ENCODE data around the gene ASIC1. TPM values are rescaled to one million over a fixed set of nuclear protein-coding genes. Genes with fewer than 3 reads are reported as not detected.

ASIC1 gene
- total and polyA plus RNA-seq, 2 donors from 2014 or later, result 0.99 to 1.6 TPM

DNA sequence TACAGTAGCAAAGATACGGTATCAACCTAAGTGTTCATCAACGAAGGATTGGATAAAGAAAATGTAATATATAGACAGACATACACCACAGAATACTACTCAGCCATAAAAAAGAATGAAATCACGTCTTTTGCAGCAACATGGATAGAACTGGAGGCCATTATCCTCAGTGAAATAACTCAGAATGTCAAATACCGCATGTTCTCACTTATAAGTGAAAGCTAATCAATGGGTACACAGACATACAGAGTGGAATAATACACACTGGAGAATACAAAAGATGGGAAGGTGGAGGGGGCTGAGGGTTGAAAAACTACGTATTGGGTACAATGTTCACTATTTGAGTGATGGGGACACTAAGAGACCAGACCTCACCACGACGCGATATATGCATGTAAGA, 33.2 kb upstream of the ASIC1 start:
- TF ChIP-seq, protein P1, sequence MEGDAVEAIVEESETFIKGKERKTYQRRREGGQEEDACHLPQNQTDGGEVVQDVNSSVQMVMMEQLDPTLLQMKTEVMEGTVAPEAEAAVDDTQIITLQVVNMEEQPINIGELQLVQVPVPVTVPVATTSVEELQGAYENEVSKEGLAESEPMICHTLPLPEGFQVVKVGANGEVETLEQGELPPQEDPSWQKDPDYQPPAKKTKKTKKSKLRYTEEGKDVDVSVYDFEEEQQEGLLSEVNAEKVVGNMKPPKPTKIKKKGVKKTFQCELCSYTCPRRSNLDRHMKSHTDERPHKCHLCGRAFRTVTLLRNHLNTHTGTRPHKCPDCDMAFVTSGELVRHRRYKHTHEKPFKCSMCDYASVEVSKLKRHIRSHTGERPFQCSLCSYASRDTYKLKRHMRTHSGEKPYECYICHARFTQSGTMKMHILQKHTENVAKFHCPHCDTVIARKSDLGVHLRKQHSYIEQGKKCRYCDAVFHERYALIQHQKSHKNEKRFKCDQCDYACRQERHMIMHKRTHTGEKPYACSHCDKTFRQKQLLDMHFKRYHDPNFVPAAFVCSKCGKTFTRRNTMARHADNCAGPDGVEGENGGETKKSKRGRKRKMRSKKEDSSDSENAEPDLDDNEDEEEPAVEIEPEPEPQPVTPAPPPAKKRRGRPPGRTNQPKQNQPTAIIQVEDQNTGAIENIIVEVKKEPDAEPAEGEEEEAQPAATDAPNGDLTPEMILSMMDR (IDR thresholded peaks at IDR 0.05; ENCODE audit: borderline replicate concordance, extremely low read depth, insufficient read depth), result no peak
- no peak overlapping the region for H3K27ac ChIP-seq (ENCODE audit: low read depth in 2 of 2, low read length in 2 of 2)
- no peaks in the 10 kb centered on the region for H3K4me1 ChIP-seq (ENCODE audit: control insufficient read depth in 2 of 3, insufficient read depth in 2 of 3, low read depth in 1 of 3, low read length in 3 of 3)
- peak overlapping the region in 1 of 3 donors; percentile 79 for H3K9ac ChIP-seq (ENCODE audit: low read length in 3 of 3)
- no peaks in the 10 kb centered on the region for H3K9me3 ChIP-seq (ENCODE audit: control insufficient read depth in 2 of 3, insufficient read depth in 1 of 3, low read length in 3 of 3)
- intact Hi-C loops (cut with DNase I), result no loop called here
- no peak for DNase-seq
- H3K4me3 ChIP-seq (ENCODE audit: low read length in 3 of 3), result peak overlapping the region in 1 of 3 donors; percentile 88
- FAIRE-seq, result no peak
- H3K27me3 ChIP-seq (ENCODE audit: control insufficient read depth, insufficient read depth, low read length), result no peaks in the 10 kb centered on the region
- no peaks in the 10 kb centered on the region for H3K36me3 ChIP-seq (ENCODE audit: control insufficient read depth in 2 of 3, insufficient read depth in 3 of 3, low read length in 3 of 3)

DNA sequence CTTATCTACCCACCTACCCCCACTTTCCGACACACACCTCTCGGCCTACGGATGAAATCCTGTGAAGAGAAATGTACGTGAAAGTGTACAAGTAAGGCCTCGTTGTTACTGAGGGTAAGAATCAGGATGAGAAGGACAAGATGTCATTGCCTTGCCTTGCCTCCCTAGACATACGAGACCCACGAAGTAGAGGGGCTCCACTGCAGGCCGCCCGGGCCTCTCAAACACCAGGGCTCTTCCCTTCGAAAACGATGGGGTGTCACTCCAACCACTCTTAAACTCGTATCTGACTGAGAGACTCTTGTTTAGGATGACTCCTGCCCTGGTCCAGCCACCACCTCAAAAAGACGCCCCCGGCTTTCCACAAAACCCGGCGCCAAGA, 32.6 kb upstream of the ASIC1 start:
- H3K9me3 ChIP-seq (ENCODE audit: control insufficient read depth in 2 of 3, insufficient read depth in 1 of 3, low read length in 3 of 3), result no peaks in the 10 kb centered on the region
- H3K27ac ChIP-seq (ENCODE audit: low read depth in 2 of 2, low read length in 2 of 2), result no peak overlapping the region
- no peak for FAIRE-seq
- peak overlapping the region; percentile 74 to 88 (median 79) for H3K4me3 ChIP-seq (ENCODE audit: low read length in 3 of 3)
- no peaks in the 10 kb centered on the region for H3K27me3 ChIP-seq (ENCODE audit: control insufficient read depth, insufficient read depth, low read length)
- intact Hi-C loops (cut with DNase I), result no loop called here
- DNase-seq, result peak in 2 of 5 donors; percentile 18 to 32
- H3K9ac ChIP-seq (ENCODE audit: low read length in 3 of 3), result peak overlapping the region; percentile 8 to 79 (median 49)
- H3K4me1 ChIP-seq (ENCODE audit: control insufficient read depth in 2 of 3, insufficient read depth in 2 of 3, low read depth in 1 of 3, low read length in 3 of 3), result no peaks in the 10 kb centered on the region
- TF ChIP-seq, protein P1 (IDR thresholded peaks at IDR 0.05; ENCODE audit: borderline replicate concordance, extremely low read depth, insufficient read depth), result no peak
- no peaks in the 10 kb centered on the region for H3K36me3 ChIP-seq (ENCODE audit: control insufficient read depth in 2 of 3, insufficient read depth in 3 of 3, low read length in 3 of 3)

DNA sequence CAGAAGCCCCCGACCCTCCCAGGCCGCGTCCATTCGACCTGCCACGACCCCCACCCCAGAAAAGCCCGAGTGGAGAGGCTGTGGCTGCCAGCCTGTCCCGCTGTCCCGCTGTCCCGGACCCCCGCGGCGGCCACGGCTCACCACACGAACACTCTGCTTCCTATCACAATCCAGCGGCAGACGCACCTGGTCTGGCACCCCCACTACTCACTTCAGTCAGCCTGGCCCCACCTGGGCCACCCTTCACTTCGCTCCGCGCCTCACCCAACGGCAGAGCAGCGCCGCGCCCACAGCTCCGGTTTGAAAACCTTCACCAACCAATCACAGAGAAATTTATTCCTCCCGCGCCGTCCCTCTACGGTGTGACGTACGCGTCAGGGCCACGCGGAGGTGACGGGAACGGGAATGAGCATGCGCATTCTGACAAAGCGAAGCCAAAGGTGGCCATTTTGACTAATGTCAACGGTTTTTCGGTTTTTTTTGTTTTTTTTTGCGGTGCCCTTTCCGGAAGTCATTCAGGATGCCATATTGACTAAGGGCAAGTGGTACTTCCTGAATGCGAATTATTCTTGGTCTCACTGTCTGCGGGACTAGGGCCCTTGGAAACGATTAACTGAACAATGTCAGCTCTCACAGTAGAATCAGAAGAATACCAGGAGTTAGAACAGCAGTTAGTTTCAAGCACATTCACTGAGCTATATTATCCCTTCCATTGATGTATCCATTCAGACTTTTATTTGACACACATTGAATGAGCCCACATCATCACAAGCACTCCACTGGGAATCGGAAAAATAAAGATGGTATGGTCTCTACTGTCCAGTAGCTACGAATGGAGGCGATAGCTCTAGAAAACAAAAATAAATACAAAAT, 32.0 kb upstream of the ASIC1 start, which contains the start of gene RACGAP1:
Gene RACGAP1 (minus strand): TSS at position 308 of the 873 bp plus-strand sequence. CDS start 8,779 bp downstream, outside the sequence.
- Histone ChIP-seq H3K9ac (ENCODE audit: low read length in 3 of 3) (peak within 1 kb of the TSS; percentile 29 to 79 (median 49)), H3K27ac (ENCODE audit: low read depth in 2 of 2, low read length in 2 of 2) (peak within 1 kb of the TSS in 1 of 2 donors; percentile 45), H3K27me3 (ENCODE audit: control insufficient read depth, insufficient read depth, low read length) (no peaks in the 10 kb centered on the region), H3K4me1 (ENCODE audit: control insufficient read depth in 2 of 3, insufficient read depth in 2 of 3, low read depth in 1 of 3, low read length in 3 of 3) (no peaks in the 10 kb centered on the region), H3K36me3 (ENCODE audit: control insufficient read depth in 2 of 3, insufficient read depth in 3 of 3, low read length in 3 of 3) (no peaks in the 10 kb centered on the region), H3K9me3 (ENCODE audit: control insufficient read depth in 2 of 3, insufficient read depth in 1 of 3, low read length in 3 of 3) (no peaks in the 10 kb centered on the region), H3K4me3 (ENCODE audit: low read length in 3 of 3) (peak within 1 kb of the TSS; percentile 74 to 88 (median 79))
- TF ChIP-seq, protein P1 (IDR thresholded peaks at IDR 0.05; ENCODE audit: borderline replicate concordance, extremely low read depth, insufficient read depth), result no peak
- DNase-seq (peak; percentile 98 to 100 (median 98)), FAIRE-seq (peak; percentile 98)
- intact Hi-C loops (cut with DNase I), result no loop called here
